ENCODE results near the gene NOL4. TPM values are rescaled to one million over a fixed set of nuclear protein-coding genes. Genes with fewer than 3 reads are reported as not detected.

Gene NOL4
- total and polyA plus RNA-seq, 2 experiments from 2014 or later: 1.3 to 2.3 TPM

DNA sequence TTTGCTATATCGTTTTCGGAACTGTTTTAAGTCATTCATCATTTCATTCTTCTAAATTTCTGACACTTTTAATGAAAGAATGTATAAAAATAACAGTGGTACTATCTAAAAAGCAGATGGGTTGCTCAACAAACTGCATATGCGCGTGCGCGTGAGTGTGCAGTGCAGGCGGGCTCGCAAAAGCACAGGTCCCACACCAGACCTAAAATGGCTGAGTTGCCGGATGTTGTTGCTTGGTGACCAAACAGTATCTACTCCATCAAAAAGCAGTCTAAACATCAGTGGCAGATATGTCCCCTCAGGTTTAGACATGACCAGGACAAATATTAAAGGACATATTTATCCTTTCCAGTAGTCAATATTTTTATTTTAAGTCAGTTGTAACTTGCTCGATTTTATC, 5.1 kb downstream of the NOL4 start:
- H4K20me1 ChIP-seq (ENCODE audit: insufficient read depth, poor library complexity, severe bottlenecking): no peaks in the 10 kb centered on the region
- H3K4me3 ChIP-seq: no peak overlapping the region
- no peak for DNase-seq (ENCODE audit: low spot score)
- H3K4me1 ChIP-seq (ENCODE audit: insufficient read depth): peaks cover 20% of the 10 kb centered on the region
- H3K79me2 ChIP-seq: no peaks in the 10 kb centered on the region
- WGBS (ENCODE audit: low lambda C conversion rate, missing lambda C conversion rate): 92% methylated on average over 10 of the region's 10 CpGs
- TF ChIP-seq, protein P1, sequence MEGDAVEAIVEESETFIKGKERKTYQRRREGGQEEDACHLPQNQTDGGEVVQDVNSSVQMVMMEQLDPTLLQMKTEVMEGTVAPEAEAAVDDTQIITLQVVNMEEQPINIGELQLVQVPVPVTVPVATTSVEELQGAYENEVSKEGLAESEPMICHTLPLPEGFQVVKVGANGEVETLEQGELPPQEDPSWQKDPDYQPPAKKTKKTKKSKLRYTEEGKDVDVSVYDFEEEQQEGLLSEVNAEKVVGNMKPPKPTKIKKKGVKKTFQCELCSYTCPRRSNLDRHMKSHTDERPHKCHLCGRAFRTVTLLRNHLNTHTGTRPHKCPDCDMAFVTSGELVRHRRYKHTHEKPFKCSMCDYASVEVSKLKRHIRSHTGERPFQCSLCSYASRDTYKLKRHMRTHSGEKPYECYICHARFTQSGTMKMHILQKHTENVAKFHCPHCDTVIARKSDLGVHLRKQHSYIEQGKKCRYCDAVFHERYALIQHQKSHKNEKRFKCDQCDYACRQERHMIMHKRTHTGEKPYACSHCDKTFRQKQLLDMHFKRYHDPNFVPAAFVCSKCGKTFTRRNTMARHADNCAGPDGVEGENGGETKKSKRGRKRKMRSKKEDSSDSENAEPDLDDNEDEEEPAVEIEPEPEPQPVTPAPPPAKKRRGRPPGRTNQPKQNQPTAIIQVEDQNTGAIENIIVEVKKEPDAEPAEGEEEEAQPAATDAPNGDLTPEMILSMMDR (IDR thresholded peaks at IDR 0.05; ENCODE audit: poor library complexity): no peak
- TF ChIP-seq EZH2phosphoT487 (IDR thresholded peaks at IDR 0.05; ENCODE audit: low read depth, severe bottlenecking, unreplicated experiment) (no peak), EZH2 (IDR thresholded peaks at IDR 0.05; ENCODE audit: borderline replicate concordance) (no peak)
- H3K4me2 ChIP-seq: no peak overlapping the region
- H3K27ac ChIP-seq: no peak overlapping the region
- H3K27me3 ChIP-seq: peaks cover 56% of the 10 kb centered on the region
- H3K36me3 ChIP-seq (replicated peaks; ENCODE audit: insufficient read depth, low read depth): no peaks in the 10 kb centered on the region
- no peak overlapping the region for H2AFZ ChIP-seq
- H3K9me2 ChIP-seq (replicated peaks; ENCODE audit: insufficient read depth): no peaks in the 10 kb centered on the region
- H3K9me3 ChIP-seq (ENCODE audit: low read depth): no peaks in the 10 kb centered on the region

DNA sequence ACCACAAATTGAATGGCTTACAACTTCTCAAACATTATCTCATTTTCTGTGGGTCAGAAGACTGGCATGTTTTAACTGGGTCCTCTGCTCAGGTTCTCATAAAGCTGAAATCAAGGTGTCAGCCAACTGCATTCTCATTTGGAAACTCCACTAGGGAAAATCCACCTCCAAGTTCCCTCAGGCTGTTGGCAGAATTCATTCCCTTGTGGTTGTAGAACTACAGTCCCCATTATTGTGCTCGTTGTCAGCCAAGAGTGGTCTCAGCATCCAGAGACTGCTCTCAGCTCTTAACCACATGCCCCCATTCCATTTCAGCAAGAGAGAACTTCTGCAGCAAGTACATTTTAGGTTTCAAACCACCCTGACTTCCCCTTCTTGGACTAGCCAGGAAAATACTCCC, 12.2 kb downstream of the NOL4 start:
- 64% methylated on average over 1 of the region's 1 CpG for WGBS (ENCODE audit: low lambda C conversion rate, missing lambda C conversion rate)
- TF ChIP-seq, protein P1 (IDR thresholded peaks at IDR 0.05; ENCODE audit: poor library complexity): no peak
- no peak for TF ChIP-seq EZH2phosphoT487 (IDR thresholded peaks at IDR 0.05; ENCODE audit: low read depth, severe bottlenecking, unreplicated experiment)
- no peak for TF ChIP-seq EZH2 (IDR thresholded peaks at IDR 0.05; ENCODE audit: borderline replicate concordance)
- Histone ChIP-seq H3K36me3 (replicated peaks; ENCODE audit: insufficient read depth, low read depth) (no peaks in the 10 kb centered on the region), H3K9me3 (ENCODE audit: low read depth) (no peaks in the 10 kb centered on the region), H2AFZ (no peak overlapping the region), H3K27ac (no peak overlapping the region), H3K4me3 (no peak overlapping the region), H3K27me3 (no peaks in the 10 kb centered on the region), H3K4me2 (no peak overlapping the region), H3K9me2 (replicated peaks; ENCODE audit: insufficient read depth) (no peaks in the 10 kb centered on the region), H3K79me2 (no peaks in the 10 kb centered on the region), H4K20me1 (ENCODE audit: insufficient read depth, poor library complexity, severe bottlenecking) (no peaks in the 10 kb centered on the region), H3K4me1 (ENCODE audit: insufficient read depth) (no peaks in the 10 kb centered on the region)
- no peak for DNase-seq (ENCODE audit: low spot score)

DNA sequence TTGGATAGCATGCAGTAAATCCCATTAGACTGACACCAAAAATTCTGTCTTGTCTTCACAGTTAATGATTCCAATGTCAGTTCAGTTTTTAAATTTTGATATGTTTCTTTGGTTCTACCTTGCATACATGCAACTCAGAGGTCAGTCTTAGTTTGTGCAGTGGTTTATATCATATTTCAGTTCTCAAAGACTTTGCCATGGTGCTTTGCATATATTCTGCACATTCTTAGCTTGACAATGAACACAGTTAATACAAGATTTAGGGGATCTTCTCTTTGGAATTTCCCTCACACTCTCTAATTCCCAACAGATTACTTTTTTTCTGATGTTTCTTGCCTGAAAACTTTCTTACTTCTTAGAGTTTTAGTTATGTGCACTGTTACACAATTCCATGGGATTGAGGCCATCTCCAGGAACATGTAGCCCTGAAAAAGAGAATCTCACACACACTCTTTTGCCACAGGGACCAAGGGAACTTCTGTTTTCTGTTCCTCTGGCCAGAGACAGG, 17.3 kb downstream of the NOL4 start:
- no peaks in the 10 kb centered on the region for H3K27me3 ChIP-seq
- no peak for DNase-seq (ENCODE audit: low spot score)
- no peak overlapping the region for H3K4me3 ChIP-seq
- no peak for TF ChIP-seq EZH2phosphoT487 (IDR thresholded peaks at IDR 0.05; ENCODE audit: low read depth, severe bottlenecking, unreplicated experiment)
- TF ChIP-seq, protein P1 (IDR thresholded peaks at IDR 0.05; ENCODE audit: poor library complexity): no peak
- no peak for TF ChIP-seq EZH2 (IDR thresholded peaks at IDR 0.05; ENCODE audit: borderline replicate concordance)
- H3K4me1 ChIP-seq (ENCODE audit: insufficient read depth): no peaks in the 10 kb centered on the region
- no peak overlapping the region for H3K4me2 ChIP-seq
- H3K36me3 ChIP-seq (replicated peaks; ENCODE audit: insufficient read depth, low read depth): no peaks in the 10 kb centered on the region
- H3K9me3 ChIP-seq (ENCODE audit: low read depth): no peaks in the 10 kb centered on the region
- H3K79me2 ChIP-seq: no peaks in the 10 kb centered on the region
- H3K9me2 ChIP-seq (replicated peaks; ENCODE audit: insufficient read depth): no peaks in the 10 kb centered on the region
- H2AFZ ChIP-seq: no peak overlapping the region
- no peaks in the 10 kb centered on the region for H4K20me1 ChIP-seq (ENCODE audit: insufficient read depth, poor library complexity, severe bottlenecking)
- no peak overlapping the region for H3K27ac ChIP-seq

DNA sequence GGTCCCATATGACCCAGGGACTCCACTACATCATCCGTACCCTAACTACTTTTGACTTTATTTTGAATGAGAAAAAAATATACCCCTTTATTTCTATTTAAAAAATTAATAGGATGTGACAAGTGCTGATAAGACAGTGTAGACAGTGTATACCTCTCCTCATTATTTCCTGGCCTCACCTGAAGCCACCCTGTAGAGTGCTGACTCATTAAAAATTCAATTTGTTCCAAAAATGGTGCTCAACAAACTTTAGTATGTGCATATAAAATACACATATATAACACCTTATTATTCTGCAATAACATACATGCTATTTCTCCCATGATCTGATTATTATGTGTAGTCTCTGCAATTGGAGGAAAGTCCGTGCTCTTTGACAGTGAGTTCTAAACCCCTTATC, 20.8 kb downstream of the NOL4 start:
- no peaks in the 10 kb centered on the region for H3K9me3 ChIP-seq (ENCODE audit: low read depth)
- no peaks in the 10 kb centered on the region for H3K4me1 ChIP-seq (ENCODE audit: insufficient read depth)
- no peak overlapping the region for H3K4me2 ChIP-seq
- H3K27me3 ChIP-seq: no peaks in the 10 kb centered on the region
- no peaks in the 10 kb centered on the region for H4K20me1 ChIP-seq (ENCODE audit: insufficient read depth, poor library complexity, severe bottlenecking)
- H3K36me3 ChIP-seq (replicated peaks; ENCODE audit: insufficient read depth, low read depth): no peaks in the 10 kb centered on the region
- H3K9me2 ChIP-seq (replicated peaks; ENCODE audit: insufficient read depth): no peaks in the 10 kb centered on the region
- TF ChIP-seq, protein P1 (IDR thresholded peaks at IDR 0.05; ENCODE audit: poor library complexity): no peak
- TF ChIP-seq EZH2phosphoT487 (IDR thresholded peaks at IDR 0.05; ENCODE audit: low read depth, severe bottlenecking, unreplicated experiment) (no peak), EZH2 (IDR thresholded peaks at IDR 0.05; ENCODE audit: borderline replicate concordance) (no peak)
- no peak overlapping the region for H2AFZ ChIP-seq
- no peak overlapping the region for H3K27ac ChIP-seq
- no peak for DNase-seq (ENCODE audit: low spot score)
- 89% methylated on average over 2 of the region's 2 CpGs for WGBS (ENCODE audit: low lambda C conversion rate, missing lambda C conversion rate)
- no peak overlapping the region for H3K4me3 ChIP-seq
- H3K79me2 ChIP-seq: no peaks in the 10 kb centered on the region
